ENCODE measurements around the gene ANKRD13D. TPM values are rescaled to one million over a fixed set of nuclear protein-coding genes. Genes with fewer than 3 reads are reported as not detected.

ANKRD13D gene
- total RNA-seq, 1 donor from 2014 or later: 69.7 TPM

- DNase-seq (ENCODE audit: low spot score): no peak
- intact Hi-C loops (cut with DNase I): no loop called here
Observed at GRCh38 chr11:67282155-67282875, 6.8 kb upstream of the ANKRD13D start.

DNA sequence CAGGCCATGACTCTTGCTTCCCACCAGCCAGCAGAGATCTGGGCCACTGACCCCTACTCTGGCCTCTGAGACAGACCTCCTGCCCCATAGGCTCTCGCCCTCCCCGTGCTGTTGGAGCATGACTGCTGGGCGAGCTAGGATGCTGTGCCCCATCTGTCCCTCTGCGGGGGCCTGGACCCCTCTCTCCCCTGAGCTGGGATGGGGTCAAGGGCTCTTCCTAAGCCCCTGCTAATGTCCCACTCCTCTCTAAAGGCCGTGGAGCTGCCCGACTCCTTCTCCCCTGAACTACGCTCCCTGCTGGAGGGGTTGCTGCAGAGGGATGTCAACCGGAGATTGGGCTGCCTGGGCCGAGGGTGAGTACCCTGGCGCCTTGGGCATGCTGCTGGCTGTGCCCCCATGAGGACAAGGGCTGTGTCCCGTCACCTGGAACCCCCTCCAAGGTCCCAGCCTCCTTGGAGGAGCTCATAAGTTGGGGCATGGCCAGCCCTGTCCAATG lies 6.2 kb upstream of the ANKRD13D start:
- no peak for ATAC-seq
- no peak for DNase-seq (ENCODE audit: low spot score)
- intact Hi-C loops (cut with DNase I): no loop called here

More at GRCh38 chr11:67282155-67282875, 6.8 kb upstream of the ANKRD13D start:
- ATAC-seq: no peak

GRCh38 chr11:67283481-67283963 lies 5.6 kb upstream of the ANKRD13D start:
- ATAC-seq (no peak), DNase-seq (ENCODE audit: low spot score) (no peak)
- intact Hi-C loops (cut with DNase I): no loop called here

DNA sequence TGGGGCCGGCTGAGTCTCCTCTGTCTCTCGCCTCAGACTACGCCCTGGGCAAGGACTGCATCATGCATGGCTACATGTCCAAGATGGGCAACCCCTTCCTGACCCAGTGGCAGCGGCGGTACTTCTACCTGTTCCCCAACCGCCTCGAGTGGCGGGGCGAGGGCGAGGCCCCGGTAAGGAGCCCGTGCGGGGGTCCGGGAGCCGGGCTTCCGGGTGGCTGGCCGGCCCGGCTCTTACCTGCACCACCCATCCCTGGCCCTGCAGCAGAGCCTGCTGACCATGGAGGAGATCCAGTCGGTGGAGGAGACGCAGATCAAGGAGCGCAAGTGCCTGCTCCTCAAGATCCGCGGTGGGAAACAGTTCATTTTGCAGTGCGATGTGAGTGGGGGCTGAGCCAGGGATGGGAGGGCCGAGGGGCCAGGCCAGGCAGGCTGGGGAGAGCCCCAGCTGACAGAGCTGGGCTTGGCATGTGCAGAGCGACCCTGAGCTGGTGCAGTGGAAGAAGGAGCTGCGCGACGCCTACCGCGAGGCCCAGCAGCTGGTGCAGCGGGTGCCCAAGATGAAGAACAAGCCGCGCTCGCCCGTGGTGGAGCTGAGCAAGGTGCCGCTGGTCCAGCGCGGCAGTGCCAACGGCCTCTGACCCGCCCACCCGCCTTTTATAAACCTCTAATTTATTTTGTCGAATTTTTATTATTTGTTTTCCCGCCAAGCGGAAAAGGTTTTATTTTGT lies 4.1 kb upstream of the ANKRD13D start:
- ATAC-seq: no peak
- no peak for DNase-seq (ENCODE audit: low spot score)

DNA sequence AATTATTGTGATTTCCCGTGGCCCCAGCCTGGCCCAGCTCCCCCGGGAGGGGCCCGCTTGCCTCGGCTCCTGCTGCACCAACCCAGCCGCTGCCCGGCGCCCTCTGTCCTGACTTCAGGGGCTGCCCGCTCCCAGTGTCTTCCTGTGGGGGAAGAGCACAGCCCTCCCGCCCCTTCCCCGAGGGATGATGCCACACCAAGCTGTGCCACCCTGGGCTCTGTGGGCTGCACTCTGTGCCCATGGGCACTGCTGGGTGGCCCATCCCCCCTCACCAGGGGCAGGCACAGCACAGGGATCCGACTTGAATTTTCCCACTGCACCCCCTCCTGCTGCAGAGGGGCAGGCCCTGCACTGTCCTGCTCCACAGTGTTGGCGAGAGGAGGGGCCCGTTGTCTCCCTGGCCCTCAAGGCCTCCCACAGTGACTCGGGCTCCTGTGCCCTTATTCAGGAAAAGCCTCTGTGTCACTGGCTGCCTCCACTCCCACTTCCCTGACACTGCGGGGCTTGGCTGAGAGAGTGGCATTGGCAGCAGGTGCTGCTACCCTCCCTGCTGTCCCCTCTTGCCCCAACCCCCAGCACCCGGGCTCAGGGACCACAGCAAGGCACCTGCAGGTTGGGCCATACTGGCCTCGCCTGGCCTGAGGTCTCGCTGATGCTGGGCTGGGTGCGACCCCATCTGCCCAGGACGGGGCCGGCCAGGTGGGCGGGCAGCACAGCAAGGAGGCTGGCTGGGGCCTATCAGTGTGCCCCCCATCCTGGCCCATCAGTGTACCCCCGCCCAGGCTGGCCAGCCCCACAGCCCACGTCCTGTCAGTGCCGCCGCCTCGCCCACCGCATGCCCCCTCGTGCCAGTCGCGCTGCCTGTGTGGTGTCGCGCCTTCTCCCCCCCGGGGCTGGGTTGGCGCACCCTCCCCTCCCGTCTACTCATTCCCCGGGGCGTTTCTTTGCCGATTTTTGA lies 3.3 kb upstream of the ANKRD13D start:
- DNase-seq (ENCODE audit: low spot score) (no peak), ATAC-seq (no peak)
- intact Hi-C loops (cut with DNase I): no loop called here

More for the DNA sequence above, 4.1 kb upstream of the ANKRD13D start:
- intact Hi-C loops (cut with DNase I): no loop called here

DNA sequence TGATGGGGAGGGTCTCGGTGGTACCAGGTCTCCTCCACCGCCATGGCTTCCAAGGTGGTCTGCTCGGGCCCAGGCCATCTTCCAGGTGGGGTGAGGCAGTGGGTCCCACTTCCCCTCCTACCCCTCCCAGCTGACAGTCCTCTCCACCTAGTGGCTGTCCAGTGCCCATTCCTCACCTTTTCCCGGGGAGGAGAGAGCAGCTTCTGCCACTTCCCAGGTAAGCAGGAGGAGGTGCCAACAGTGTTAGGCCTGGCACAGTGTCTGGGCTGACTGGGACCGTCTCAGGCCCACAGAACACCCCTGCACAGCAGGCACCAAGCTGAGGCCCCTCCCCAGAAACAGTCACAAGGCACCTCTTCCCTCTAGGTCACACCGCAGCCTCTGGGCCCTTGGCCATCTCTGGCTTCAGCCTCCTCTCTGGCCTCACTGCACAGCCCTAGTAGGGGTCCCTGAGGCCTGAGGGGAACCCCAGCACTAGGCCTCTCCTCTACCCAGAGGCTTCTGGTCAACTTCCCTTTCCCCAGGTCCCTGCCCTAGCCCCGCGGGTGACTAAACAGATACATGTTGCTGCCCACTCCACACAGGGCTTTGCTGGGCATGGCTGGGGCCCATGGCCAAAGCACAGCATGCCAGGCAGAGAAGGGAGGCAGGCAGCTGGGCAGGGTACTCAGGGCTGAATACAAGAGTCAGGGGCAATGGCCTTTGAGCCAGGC lies 2.3 kb upstream of the ANKRD13D start:
- ATAC-seq (peak; percentile 3), DNase-seq (ENCODE audit: low spot score) (no peak)
- intact Hi-C loops (cut with DNase I): no loop called here

DNA sequence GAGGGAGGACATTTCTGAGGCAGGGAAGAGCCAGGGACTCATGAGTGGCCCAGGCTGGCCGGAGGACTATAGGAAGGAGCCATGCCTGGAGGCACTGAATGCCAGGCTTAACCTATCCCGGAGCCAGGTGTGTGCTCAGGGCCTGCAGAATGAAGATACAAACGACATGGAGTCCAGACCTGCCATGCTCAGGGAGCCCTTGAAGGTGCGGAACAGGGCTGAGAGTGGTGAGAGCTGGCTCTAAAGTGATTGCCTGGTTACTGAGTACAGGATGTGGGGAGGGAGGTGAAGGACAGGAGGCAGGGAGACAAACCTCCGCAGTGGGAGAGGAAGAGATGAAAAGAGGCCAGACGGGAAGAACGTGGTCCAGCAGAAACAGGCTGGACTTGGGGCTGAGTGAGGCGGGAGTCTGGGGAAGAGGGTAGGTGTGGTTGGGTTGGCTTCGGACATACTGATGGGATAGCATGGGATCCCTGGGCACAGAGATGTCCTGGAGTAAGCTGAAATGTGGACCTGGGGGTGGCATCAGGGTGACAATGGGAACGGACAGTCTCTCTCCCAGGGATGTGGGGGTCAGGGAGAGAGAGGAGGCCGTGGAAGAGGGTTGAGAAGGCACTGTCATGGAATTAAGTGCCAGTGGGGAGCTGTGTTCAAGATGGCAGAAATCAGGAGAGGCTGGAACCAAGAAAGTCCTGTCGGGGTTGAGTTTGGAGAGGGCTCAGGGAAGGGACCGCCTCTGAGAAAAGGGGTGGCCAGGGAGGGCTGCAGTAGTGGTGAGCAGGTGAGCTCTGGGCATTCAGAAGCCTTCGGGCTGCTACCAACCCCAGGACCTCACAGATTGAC lies 1.5 kb upstream of the ANKRD13D start:
- intact Hi-C loops (cut with DNase I): no loop called here

DNA sequence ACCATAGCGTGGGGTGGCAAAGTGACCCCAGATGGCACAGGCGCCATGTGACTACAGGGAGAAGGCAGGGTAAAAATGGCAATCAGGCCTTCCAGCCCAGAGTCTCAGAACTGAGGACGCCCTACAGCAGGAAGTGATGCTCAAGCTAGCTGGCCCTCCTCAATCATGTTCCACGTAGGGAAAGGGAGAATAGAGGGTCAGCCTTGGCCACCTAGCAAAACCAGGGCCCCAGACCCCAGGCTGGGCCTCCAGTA lies 978 bp upstream of the ANKRD13D start:
- ATAC-seq (no peak), DNase-seq (ENCODE audit: low spot score) (no peak)
- intact Hi-C loops (cut with DNase I): no loop called here

More for the DNA sequence above, 1.5 kb upstream of the ANKRD13D start:
- no peak for ATAC-seq
- no peak for DNase-seq (ENCODE audit: low spot score)

DNA sequence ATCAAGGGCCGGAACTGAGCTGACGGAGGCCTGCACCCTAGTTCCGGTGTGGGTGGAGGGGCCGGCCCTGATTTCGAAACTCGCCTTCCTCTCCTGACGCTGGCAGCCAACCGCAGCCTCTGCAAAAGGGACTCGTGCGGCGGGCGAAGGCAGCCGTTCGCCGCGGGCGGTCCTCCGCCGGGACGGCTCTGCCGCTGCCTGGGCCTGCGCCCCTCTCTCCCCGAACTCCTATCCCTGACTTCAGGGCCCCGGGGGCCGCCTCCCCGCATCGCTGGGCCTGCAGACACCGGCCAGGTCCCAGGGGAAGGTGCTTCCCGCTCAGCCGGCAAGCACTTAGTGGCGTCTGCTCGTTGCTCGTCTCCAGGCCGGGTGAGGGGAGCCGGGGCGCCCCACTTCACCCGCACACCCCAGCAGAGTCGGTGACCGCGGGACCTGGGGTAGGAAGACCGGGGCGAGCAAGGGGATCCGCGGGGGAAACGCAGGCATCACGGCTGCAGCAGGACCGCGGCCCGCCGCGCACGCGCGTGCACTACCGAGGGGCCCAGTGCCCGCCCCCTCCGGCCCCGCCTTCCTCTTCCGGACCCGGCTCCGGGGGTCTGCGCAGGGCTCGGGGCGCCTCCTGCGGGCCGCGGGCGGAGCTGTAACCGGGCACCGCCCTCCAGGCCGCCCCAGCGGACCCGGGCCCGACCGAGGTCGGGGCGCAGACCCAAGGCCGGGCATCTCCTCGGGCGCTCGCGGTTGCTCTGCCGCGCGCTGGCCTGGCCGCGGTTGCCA lies 464 bp upstream of the ANKRD13D start:
- DNase-seq (ENCODE audit: low spot score): peak; percentile 92
- peak; percentile 84 for ATAC-seq
- intact Hi-C loops (cut with DNase I): no loop called here

DNA sequence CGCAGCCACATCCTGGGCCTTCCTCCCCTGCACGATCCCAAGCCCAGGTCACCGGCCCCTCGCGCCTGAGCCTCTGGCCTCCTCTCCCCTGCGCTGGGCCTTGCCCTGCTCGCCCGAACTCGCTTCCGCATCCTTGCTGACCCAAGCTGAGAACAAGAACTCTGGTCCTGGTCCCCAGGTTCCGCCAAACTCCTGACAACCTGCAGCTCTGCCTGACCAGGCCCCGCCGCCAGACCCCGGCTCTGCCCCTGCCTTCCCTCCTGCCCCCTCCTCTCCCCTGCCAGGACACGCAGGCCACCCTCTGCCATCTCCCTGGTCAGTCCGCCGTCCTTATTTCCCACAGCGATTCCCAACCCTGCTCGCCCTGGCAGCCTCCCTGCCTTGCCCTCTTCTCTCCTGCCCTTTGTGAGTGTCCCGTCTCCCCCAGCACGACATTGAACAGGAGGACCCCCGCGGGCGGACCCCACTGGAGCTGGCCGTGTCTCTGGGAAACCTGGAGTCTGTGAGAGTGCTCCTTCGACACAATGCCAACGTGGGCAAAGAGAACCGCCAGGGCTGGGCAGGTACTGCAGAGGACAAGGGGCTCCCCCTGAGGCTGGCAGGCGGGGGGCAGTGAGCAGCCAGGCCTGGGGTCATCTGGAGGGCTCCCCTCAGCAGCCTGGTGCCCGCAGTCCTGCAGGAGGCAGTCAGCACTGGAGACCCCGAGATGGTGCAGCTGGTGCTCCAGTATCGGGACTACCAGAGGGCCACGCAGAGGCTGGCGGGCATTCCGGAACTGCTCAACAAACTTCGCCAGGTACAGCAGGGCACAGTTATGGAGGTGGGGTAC lies 762 bp downstream of the ANKRD13D start:
- intact Hi-C loops (cut with DNase I): no loop called here
- ATAC-seq (no peak), DNase-seq (ENCODE audit: low spot score) (no peak)

DNA sequence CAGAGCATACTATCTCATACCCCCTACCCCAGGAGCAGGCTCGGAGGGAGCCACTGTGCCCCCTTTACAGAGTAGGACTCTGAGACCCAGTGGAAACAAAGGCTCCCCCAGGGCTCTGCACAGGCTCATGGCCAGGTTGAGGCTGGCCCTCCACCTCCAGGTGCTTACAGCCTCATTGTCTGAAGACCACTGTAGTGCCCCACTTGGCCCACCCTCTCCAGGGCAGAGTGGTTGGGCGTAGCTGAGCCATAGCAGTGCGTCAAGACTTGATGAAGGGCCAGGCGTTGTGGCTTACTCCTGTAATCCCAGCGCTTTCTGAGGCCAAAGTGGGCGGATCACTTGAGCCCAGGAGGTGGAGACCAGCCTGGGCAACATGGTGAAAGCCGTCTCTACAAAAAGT lies 1.7 kb downstream of the ANKRD13D start:
- intact Hi-C loops (cut with DNase I): no loop called here
- no peak for ATAC-seq

GRCh38 chr11:67291481-67292381 lies 2.6 kb downstream of the ANKRD13D start:
- ATAC-seq: no peak
- no peak for DNase-seq (ENCODE audit: low spot score)

More for the DNA sequence above, 1.7 kb downstream of the ANKRD13D start:
- no peak for DNase-seq (ENCODE audit: low spot score)

GRCh38 chr11:67292671-67293070 lies 3.6 kb downstream of the ANKRD13D start:
- intact Hi-C loops (cut with DNase I): no loop called here
- ATAC-seq: no peak
- no peak for DNase-seq (ENCODE audit: low spot score)

More at GRCh38 chr11:67291481-67292381, 2.6 kb downstream of the ANKRD13D start:
- intact Hi-C loops (cut with DNase I): no loop called here

DNA sequence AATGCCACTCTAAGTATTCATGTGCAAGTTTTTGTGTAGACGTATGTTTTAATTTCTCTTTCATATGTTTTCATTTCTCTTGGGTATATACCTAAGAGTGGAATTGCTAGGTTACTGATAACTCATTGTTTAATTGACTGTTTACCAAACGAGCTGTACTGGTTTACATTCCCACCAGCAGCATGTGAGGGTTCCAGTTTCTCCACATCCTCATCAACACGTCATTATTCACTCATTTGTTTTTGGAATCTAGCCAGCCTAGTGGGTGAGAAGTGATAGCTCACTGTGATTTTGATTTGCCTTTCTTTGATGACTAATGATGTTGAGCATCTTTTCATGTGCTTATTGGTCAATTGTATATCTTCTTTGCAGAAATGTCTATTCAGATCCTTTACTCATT lies 4.0 kb downstream of the ANKRD13D start:
- DNase-seq (ENCODE audit: low spot score): no peak
- intact Hi-C loops (cut with DNase I): no loop called here

GRCh38 chr11:67295846-67296245 lies 6.7 kb downstream of the ANKRD13D start:
- no peak for DNase-seq (ENCODE audit: low spot score)
- intact Hi-C loops (cut with DNase I): no loop called here
- no peak for ATAC-seq

More for the DNA sequence above, 4.0 kb downstream of the ANKRD13D start:
- no peak for ATAC-seq

Data from sciatic nerve (tissue), 2 donors.